LNCAP (cell line): ENCODE measurements around the gene CYP2S1.

Source experiments
- CTCF ChIP-seq: fragments of 450-650 bp; IDR thresholded peaks from 2 replicates; pipeline ENCODE4 v1.5.1; 2017; ENCODE audit warnings: mild to moderate bottlenecking

CYP2S1 gene

GRCh38 chr19:41226053-41226873 lies 33.2 kb downstream of the CYP2S1 start:
- no peak for TF ChIP-seq CTCF

GRCh38 chr19:41226874-41227390 lies 33.9 kb downstream of the CYP2S1 start:
- no peak for TF ChIP-seq CTCF

- no peak for TF ChIP-seq CTCF
Measured at GRCh38 chr19:41228486-41228885, 35.5 kb downstream of the CYP2S1 start.

GRCh38 chr19:41230067-41230857 lies 37.2 kb downstream of the CYP2S1 start:
- TF ChIP-seq CTCF: no peak

- no peak for TF ChIP-seq CTCF
Measured at GRCh38 chr19:41232686-41233085, 39.7 kb downstream of the CYP2S1 start.

GRCh38 chr19:41233748-41234240 lies 40.8 kb downstream of the CYP2S1 start:
- no peak for TF ChIP-seq CTCF

GRCh38 chr19:41234512-41235168 lies 41.6 kb downstream of the CYP2S1 start:
- no peak for TF ChIP-seq CTCF
